H1 (cell line): Measurements from ENCODE around the gene PRRG4. TPM values are rescaled to one million over a fixed set of nuclear protein-coding genes. Genes with fewer than 3 reads are reported as not detected.

Experiments used
- HDAC2 ChIP-seq, 2 experiments: fragments of 300-600 bp in 1 of 2; sonication (generic) in 1 of 2; IDR thresholded peaks; 2 replicates each; pipeline ENCODE4 v1.6.1; 2011 to 2012; ENCODE audit warnings: low read depth in 2 of 2, low read length in 2 of 2, mild to moderate bottlenecking in 2 of 2, moderate library complexity in 2 of 2, borderline replicate concordance in 1 of 2, inconsistent platforms in 1 of 2
- PHF8 ChIP-seq: fragments of 200-600 bp; sonication (generic); conservative IDR thresholded peaks from 2 replicates; pipeline ENCODE4 v1.7.1; 2012; ENCODE audit warnings: low read depth, mild to moderate bottlenecking, inconsistent platforms, low read length, moderate library complexity
- POLR2A ChIP-seq, 2 experiments: IDR thresholded peaks; 1 replicate in 1 of 2; 2 replicates in 1 of 2; pipeline ENCODE4 v1.6.1; 2011; ENCODE audit warnings: low read depth in 2 of 2, low read length in 2 of 2, mild to moderate bottlenecking in 2 of 2; ENCODE audit errors: control extremely low read depth in 1 of 2
- TCF12 ChIP-seq: IDR thresholded peaks from 2 replicates; pipeline ENCODE4 v1.6.1; 2011; ENCODE audit warnings: low read depth, mild to moderate bottlenecking, low read length
- polyA plus RNA-seq, 7 experiments: library from polyadenylated mRNA; depleted of rRNA in 3 of 7; stranded (reverse) in 5 of 7; unstranded in 2 of 7; fragments of >200 nt in 5 of 7; fragments of 200-250 nt in 2 of 7; gene quantifications; 1 replicate in 5 of 7; 2 replicates in 1 of 7; 4 replicates in 1 of 7; pipeline versions ENCODE4 v1.2.1 to v1.2.3, GENCODE V29; 2011 to 2013; ENCODE audit warnings: missing spikeins in 2 of 7, mixed read lengths in 2 of 7
- total RNA-seq: library from RNA; stranded (reverse); fragmentation: NEBNext Ultra II Directional; extraction: Animal tissue kit (Norgen Biotek cat#: 25700); gene quantifications from 2 replicates; pipeline ENCODE4 v1.2.1, GENCODE V29; 2021

PRRG4 gene
- total and polyA plus RNA-seq, 2 of the 8 experiments (the other 6 are each of a cell fraction or from before 2014, with no cell fraction given), result 0.65 to 1.7 TPM

- TF ChIP-seq PHF8 (no peak), POLR2A (IDR thresholded peaks at IDR 0.05; ENCODE audit: control extremely low read depth in 1 of 2, low read depth in 2 of 2, low read length in 2 of 2) (no peak), HDAC2 (IDR thresholded peaks at IDR 0.05; ENCODE audit: borderline replicate concordance in 1 of 2, low read depth in 2 of 2, low read length in 2 of 2) (no peak), TCF12 (no peak)
Measured at GRCh38 chr11:32790916-32791315, 38.8 kb upstream of the PRRG4 start (continued).
